Fibroblast of lung (primary cell): ENCODE results near the gene STK11IP. TPM values are rescaled to one million over a fixed set of nuclear protein-coding genes. Genes with fewer than 3 reads are reported as not detected.
A peak's percentile ranks its signal among the peaks of the same experiment; 100 is the strongest.

Source experiments
- DNase-seq, 2 donors: peaks; one replicate each; pipeline versions ENCODE4 v3.0.0 to v3.0.0-alpha.2; 2010; ENCODE audit warnings: low read depth in 2 of 2
- H2AFZ ChIP-seq: 2 replicates; pipeline ENCODE4 v1.5.1; 2012; ENCODE audit warnings: low read length, control low read depth, inconsistent platforms
- H3K27ac ChIP-seq: 2 replicates; pipeline ENCODE4 v1.5.1; 2011; ENCODE audit warnings: low read length, control low read depth; ENCODE audit not compliant: insufficient read depth
- H3K27me3 ChIP-seq: 2 replicates; pipeline ENCODE4 v1.5.1; 2011; ENCODE audit warnings: mild to moderate bottlenecking, low read length; ENCODE audit not compliant: control insufficient read depth, insufficient read depth
- H3K36me3 ChIP-seq: 2 replicates; pipeline ENCODE4 v1.5.1; 2011; ENCODE audit warnings: low read length; ENCODE audit not compliant: control insufficient read depth, insufficient read depth
- H3K4me1 ChIP-seq: 2 replicates; pipeline ENCODE4 v1.5.1; 2011; ENCODE audit warnings: low read length; ENCODE audit not compliant: control insufficient read depth, insufficient read depth; ENCODE audit errors: extremely low read depth
- H3K4me2 ChIP-seq: 2 replicates; pipeline ENCODE4 v1.5.1; 2011; ENCODE audit warnings: low read length, control low read depth; ENCODE audit not compliant: insufficient read depth; ENCODE audit errors: extremely low read depth
- H3K4me3 ChIP-seq, 4 experiments: fragments of 200-600 bp in 1 of 4; sonication (generic) in 1 of 4; replicated peaks in 1 of 4; 2 replicates each; pipeline ENCODE4 v1.5.1; 2011 to 2016; ENCODE audit warnings: low read length in 4 of 4, low read depth in 3 of 4, mild to moderate bottlenecking in 3 of 4, control low read depth in 2 of 4, inconsistent platforms in 1 of 4, mixed read lengths in 1 of 4; ENCODE audit not compliant: insufficient read depth in 1 of 4; ENCODE audit errors: control extremely low read depth in 1 of 4
- H3K79me2 ChIP-seq: 2 replicates; pipeline ENCODE4 v1.5.1; 2012; ENCODE audit warnings: mild to moderate bottlenecking, low read length, inconsistent platforms; ENCODE audit not compliant: control insufficient read depth, insufficient read depth
- H3K9ac ChIP-seq: 2 replicates; pipeline ENCODE4 v1.5.1; 2011; ENCODE audit warnings: mild to moderate bottlenecking, low read length, control low read depth; ENCODE audit not compliant: insufficient read depth
- H3K9me3 ChIP-seq: 2 replicates; pipeline ENCODE4 v1.5.1; 2012; ENCODE audit warnings: low read depth, low read length; ENCODE audit not compliant: control insufficient read depth, insufficient read depth
- H4K20me1 ChIP-seq: 2 replicates; pipeline ENCODE4 v1.5.1; 2011; ENCODE audit warnings: low read length; ENCODE audit not compliant: control insufficient read depth, insufficient read depth; ENCODE audit errors: extremely low read depth
- CTCF ChIP-seq, 2 donors: IDR thresholded peaks in 1 of 2; conservative IDR thresholded peaks in 1 of 2; 1 replicate in 1 of 2; 2 replicates in 1 of 2; pipeline ENCODE4 v1.5.1; 2011 to 2012; ENCODE audit warnings: low read length in 2 of 2, control low read depth in 1 of 2, inconsistent platforms in 1 of 2, low read depth in 1 of 2, mild to moderate bottlenecking in 1 of 2
- EZH2 ChIP-seq: IDR thresholded peaks from 2 replicates; pipeline ENCODE4 v1.5.1; 2012; ENCODE audit warnings: low read length, control low read depth, mild to moderate bottlenecking; ENCODE audit errors: missing control alignments
- polyA plus RNA-seq, 2 donors: library from polyadenylated mRNA; depleted of rRNA in 1 of 2; stranded (reverse) in 1 of 2; unstranded in 1 of 2; fragments of >200 nt; gene quantifications; 2 replicates each; pipeline ENCODE4 v1.2.1, GENCODE V29; 2011 to 2012; ENCODE audit warnings: missing spikeins in 1 of 2
- total RNA-seq: library from RNA; depleted of rRNA; stranded (reverse); fragments of >200 nt; gene quantifications from 2 replicates; pipeline ENCODE4 v1.2.1, GENCODE V29; 2014

STK11IP gene
- total and polyA plus RNA-seq, 2 donors (not counting 1 experiment from before 2014, with no cell fraction given): 5.6 to 16.8 TPM

GRCh38 chr2:219560037-219560892 is 37.4 kb upstream of the STK11IP start:
- no peaks in the 10 kb centered on the region for H3K79me2 ChIP-seq
- H2AFZ ChIP-seq: no peak overlapping the region
- H3K36me3 ChIP-seq: no peaks in the 10 kb centered on the region
- no peak for DNase-seq
- no peak overlapping the region for H3K27ac ChIP-seq
- H3K27me3 ChIP-seq: no peaks in the 10 kb centered on the region
- no peaks in the 10 kb centered on the region for H4K20me1 ChIP-seq
- no peaks in the 10 kb centered on the region for H3K9me3 ChIP-seq
- no peak overlapping the region for H3K4me2 ChIP-seq
- peak; percentile 42 to 69 for TF ChIP-seq CTCF (conservative IDR thresholded peaks at IDR 0.05 in 1 of 2, IDR thresholded peaks at IDR 0.05 in 1 of 2; ENCODE audit: low read depth in 1 of 2, low read length in 2 of 2)
- TF ChIP-seq EZH2: no peak
- no peak overlapping the region for H3K9ac ChIP-seq
- H3K4me3 ChIP-seq: no peak overlapping the region
- H3K4me1 ChIP-seq: no peaks in the 10 kb centered on the region

- no peak overlapping the region for H3K27ac ChIP-seq
- no peak overlapping the region for H2AFZ ChIP-seq
- H3K4me1 ChIP-seq: no peaks in the 10 kb centered on the region
- no peaks in the 10 kb centered on the region for H3K36me3 ChIP-seq
- no peaks in the 10 kb centered on the region for H3K79me2 ChIP-seq
- H3K9me3 ChIP-seq: no peaks in the 10 kb centered on the region
- H3K27me3 ChIP-seq: no peaks in the 10 kb centered on the region
- DNase-seq: no peak
- TF ChIP-seq EZH2: no peak
- TF ChIP-seq CTCF (conservative IDR thresholded peaks at IDR 0.05 in 1 of 2, IDR thresholded peaks at IDR 0.05 in 1 of 2; ENCODE audit: low read depth in 1 of 2, low read length in 2 of 2): peak in 1 of 2 donors; percentile 9
- H3K4me3 ChIP-seq: no peak overlapping the region
- H3K4me2 ChIP-seq: no peak overlapping the region
- H4K20me1 ChIP-seq: no peaks in the 10 kb centered on the region
- no peak overlapping the region for H3K9ac ChIP-seq
These were observed 36.8 kb upstream of the STK11IP start for GRCh38 chr2:219560893-219561178.

- Histone ChIP-seq H3K4me2 (no peak overlapping the region), H3K4me1 (no peaks in the 10 kb centered on the region), H3K4me3 (no peak overlapping the region), H2AFZ (no peak overlapping the region), H3K9ac (no peak overlapping the region), H3K36me3 (no peaks in the 10 kb centered on the region), H3K27ac (no peak overlapping the region), H4K20me1 (no peaks in the 10 kb centered on the region), H3K27me3 (no peaks in the 10 kb centered on the region), H3K9me3 (no peaks in the 10 kb centered on the region), H3K79me2 (no peaks in the 10 kb centered on the region)
- TF ChIP-seq EZH2: no peak
- no peak for TF ChIP-seq CTCF (conservative IDR thresholded peaks at IDR 0.05 in 1 of 2, IDR thresholded peaks at IDR 0.05 in 1 of 2; ENCODE audit: low read depth in 1 of 2, low read length in 2 of 2)
- no peak for DNase-seq
These were observed 36.2 kb upstream of the STK11IP start for GRCh38 chr2:219561179-219562048.
